Stomach (tissue), 9 donors: Measurements from ENCODE around the gene FOXN3. TPM values are rescaled to one million over a fixed set of nuclear protein-coding genes. Genes with fewer than 3 reads are reported as not detected.

Experiments
- DNase-seq, 2 donors: peaks; one replicate each; pipeline versions ENCODE4 v3.0.0 to v3.0.0-alpha.2; 2013 to 2019
- H3K27ac ChIP-seq, 5 donors: fragments of 200-600 bp in 4 of 5; sonication (generic) in 4 of 5; one replicate each; pipeline ENCODE4 v1.5.1; 2013 to 2019; ENCODE audit warnings: mild to moderate bottlenecking in 1 of 5, moderate library complexity in 1 of 5
- H3K27me3 ChIP-seq, 3 donors: fragments of 200-600 bp; sonication (generic); one replicate each; pipeline ENCODE4 v1.5.1; 2017 to 2019; ENCODE audit warnings: mixed run types in 1 of 3
- H3K36me3 ChIP-seq, 4 donors: fragments of 200-600 bp; sonication (generic); 1 replicate in 3 of 4; 2 replicates in 1 of 4; pipeline ENCODE4 v1.5.1; 2016 to 2019
- H3K4me1 ChIP-seq, 4 donors: fragments of 200-600 bp; sonication (generic); one replicate each; pipeline ENCODE4 v1.5.1; 2016 to 2019
- H3K4me3 ChIP-seq, 4 donors: fragments of 200-600 bp; sonication (generic) in 3 of 4; one replicate each; pipeline ENCODE4 v1.5.1; 2016 to 2019; ENCODE audit warnings: mild to moderate bottlenecking in 1 of 4
- H3K9me3 ChIP-seq, 4 donors: fragments of 200-600 bp; sonication (generic); one replicate each; pipeline ENCODE4 v1.5.1; 2016 to 2019
- CTCF ChIP-seq, 7 experiments: fragments of 450-650 bp in 4 of 7; fragments of 200-600 bp in 3 of 7; sonication (generic) in 3 of 7; IDR thresholded peaks; one replicate each; pipeline ENCODE4 v1.5.1; 2016 to 2019; ENCODE audit warnings: antibody characterized with exemption in 7 of 7, control low read depth in 2 of 7, mild to moderate bottlenecking in 1 of 7
- EP300 ChIP-seq: sonication (generic); formaldehyde crosslinking; IDR thresholded peaks from one replicate; pipeline ENCODE4 v1.6.1; 2017; ENCODE audit warnings: antibody characterized with exemption
- POLR2A ChIP-seq, 4 donors: fragments of 450-650 bp; IDR thresholded peaks; one replicate each; pipeline ENCODE4 v1.6.1; 2016; ENCODE audit warnings: antibody characterized with exemption in 4 of 4, control low read depth in 2 of 4, mild to moderate bottlenecking in 1 of 4, moderate library complexity in 1 of 4
- POLR2AphosphoS5 ChIP-seq, 3 donors: sonication (generic); formaldehyde crosslinking; IDR thresholded peaks; one replicate each; pipeline ENCODE4 v1.6.1; 2016; ENCODE audit warnings: antibody characterized with exemption in 3 of 3
- WGBS, 5 donors: extraction: QIAGEN DNeasy Blood & Tissue Kit in 3 of 5; methylation state at CpG; one replicate each; pipeline versions ENCODE4 v1.1.5 to v1.1.7; 2013 to 2018; 5-methylcytosine and 5-hydroxymethylcytosine counted together
- intact Hi-C: fragments of 100-400 bp; cut with DNase I; formaldehyde crosslinking; loops from one replicate; pipeline ENCODE4 v1.15.1; 2023; ENCODE audit warnings: low total_unique reads
- polyA plus RNA-seq, 3 donors: library from polyadenylated mRNA; stranded (reverse); fragments of 200-250 nt; gene quantifications; one replicate each; pipeline ENCODE4 v1.2.3, GENCODE V29; 2013
- total RNA-seq, 5 donors: library from RNA; depleted of rRNA; stranded (reverse); fragments of >200 nt; gene quantifications; one replicate each; pipeline versions ENCODE4 v1.1.0 to v1.2.3, GENCODE V29; 2014 to 2016
- donor health status: healthy with polysubstance abuse.
- donor health status: Bipolar disorder and iron deficiency.
- donor health status: healthy.

FOXN3 gene
- total and polyA plus RNA-seq, 8 donors = 12.5 to 126 (median 56.6) TPM

- Histone ChIP-seq H3K4me3 (no peak overlapping the region), H3K27me3 (no peaks in the 10 kb centered on the region), H3K4me1 (peaks cover 0 to 27% (median 15%) of the 10 kb centered on the region in 4 donors), H3K9me3 (peaks cover 0 to 16% (median 0%) of the 10 kb centered on the region in 4 donors), H3K27ac (no peak overlapping the region), H3K36me3 (no peaks in the 10 kb centered on the region)
- WGBS, 5 donors = 51 to 60% (median 53%) methylated on average over 13 to 14 of the region's 14 CpGs
- peak in 1 of 3 donors; percentile 15 for TF ChIP-seq POLR2AphosphoS5 (IDR thresholded peaks at IDR 0.05)
- TF ChIP-seq EP300 = no peak
- peak in 1 of 2 donors; percentile 31 for DNase-seq
- intact Hi-C loops = no loop called here
These were observed 277.4 kb downstream of the FOXN3 start for GRCh38 chr14:89139404-89140247.

GRCh38 chr14:89138846-89139245, 278.2 kb downstream of the FOXN3 start:
- 90 to 100% (median 93%) methylated on average over 3 to 7 of the region's 7 CpGs for WGBS, 5 donors
- no peak for DNase-seq
- Histone ChIP-seq H3K4me1 (peaks cover 0 to 31% (median 17%) of the 10 kb centered on the region in 4 donors), H3K36me3 (no peaks in the 10 kb centered on the region), H3K27me3 (no peaks in the 10 kb centered on the region), H3K27ac (no peak overlapping the region), H3K4me3 (no peak overlapping the region), H3K9me3 (peaks cover 0 to 16% (median 0%) of the 10 kb centered on the region in 4 donors)
- intact Hi-C loops = no loop called here
- TF ChIP-seq POLR2AphosphoS5 (IDR thresholded peaks at IDR 0.05) (no peak), POLR2A (IDR thresholded peaks at IDR 0.05) (no peak), EP300 (no peak), CTCF (IDR thresholded peaks at IDR 0.05) (no peak)

GRCh38 chr14:89137526-89138163, 279.4 kb downstream of the FOXN3 start:
- intact Hi-C loops = no loop called here
- 29 to 52% (median 39%) methylated on average over 4 to 7 of the region's 7 CpGs for WGBS, 5 donors

GRCh38 chr14:89136587-89136986, 280.4 kb downstream of the FOXN3 start:
- Histone ChIP-seq H3K9me3 (peaks cover 0 to 16% (median 0%) of the 10 kb centered on the region in 4 donors), H3K4me1 (peaks cover 0 to 31% (median 17%) of the 10 kb centered on the region in 4 donors), H3K27ac (no peak overlapping the region), H3K36me3 (no peaks in the 10 kb centered on the region), H3K27me3 (no peaks in the 10 kb centered on the region), H3K4me3 (no peak overlapping the region)
- intact Hi-C loops = no loop called here
- TF ChIP-seq CTCF (IDR thresholded peaks at IDR 0.05) = no peak
- no peak for TF ChIP-seq POLR2A (IDR thresholded peaks at IDR 0.05)
- DNase-seq = no peak
- 89 to 97% (median 93%) methylated on average over 3 of the region's 3 CpGs for WGBS, 5 donors

More at GRCh38 chr14:89137526-89138163, 279.4 kb downstream of the FOXN3 start:
- no peak for TF ChIP-seq POLR2A (IDR thresholded peaks at IDR 0.05)
- no peak for TF ChIP-seq CTCF (IDR thresholded peaks at IDR 0.05)
- TF ChIP-seq EP300 = no peak
- peak in 2 of 3 donors; percentile 32 to 80 for TF ChIP-seq POLR2AphosphoS5 (IDR thresholded peaks at IDR 0.05)
- Histone ChIP-seq H3K27me3 (no peaks in the 10 kb centered on the region), H3K4me3 (no peak overlapping the region), H3K4me1 (peaks cover 0 to 31% (median 17%) of the 10 kb centered on the region in 4 donors), H3K27ac (peak overlapping the region in 2 of 5 donors; percentile 33 to 38), H3K36me3 (no peaks in the 10 kb centered on the region), H3K9me3 (peaks cover 0 to 16% (median 0%) of the 10 kb centered on the region in 4 donors)
- peak in 1 of 2 donors; percentile 90 for DNase-seq
